GM23248 (cell line): ENCODE data around the gene SYNDIG1.

Source experiments
- EZH2 ChIP-seq: fragments of 200-600 bp; sonication (generic); IDR thresholded peaks from 2 replicates; pipeline ENCODE4 v1.6.1; 2018; ENCODE audit warnings: antibody characterized with exemption, mild to moderate bottlenecking; ENCODE audit not compliant: insufficient read depth, poor library complexity, severe bottlenecking
- EZH2phosphoT487 ChIP-seq: fragments of 200-600 bp; sonication (generic); IDR thresholded peaks from 2 replicates; pipeline ENCODE4 v1.6.1; 2018; ENCODE audit warnings: antibody characterized with exemption, moderate library complexity, mild to moderate bottlenecking, low read depth; ENCODE audit not compliant: insufficient read depth

- TF ChIP-seq EZH2: no peak
- no peak for TF ChIP-seq EZH2phosphoT487
Observed at GRCh38 chr20:24665196-24665595, 195.8 kb downstream of the SYNDIG1 start.
